ENCODE measurements around the gene VAT1.

Gene VAT1

DNA sequence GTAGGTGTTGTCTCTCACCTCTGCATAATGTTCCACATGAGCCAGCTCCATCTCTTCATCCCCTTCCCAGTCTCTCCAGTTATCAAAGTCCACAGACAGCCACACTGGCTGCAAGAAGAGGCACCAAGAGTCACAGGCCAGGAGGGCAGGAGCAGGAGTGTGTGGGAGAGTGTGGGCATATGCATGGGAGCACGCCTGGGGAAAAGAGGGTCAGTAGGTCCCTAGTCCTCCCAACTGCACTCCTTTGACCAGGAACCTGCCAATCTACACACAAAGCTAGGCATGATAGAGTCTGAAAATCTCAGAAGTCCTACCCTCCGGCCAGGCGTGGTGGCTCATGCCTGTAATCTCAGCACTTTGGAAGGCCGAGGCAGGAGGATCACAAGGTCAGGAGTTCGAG lies 50.6 kb downstream of the VAT1 start:
- DNase-seq, result no peak

DNA sequence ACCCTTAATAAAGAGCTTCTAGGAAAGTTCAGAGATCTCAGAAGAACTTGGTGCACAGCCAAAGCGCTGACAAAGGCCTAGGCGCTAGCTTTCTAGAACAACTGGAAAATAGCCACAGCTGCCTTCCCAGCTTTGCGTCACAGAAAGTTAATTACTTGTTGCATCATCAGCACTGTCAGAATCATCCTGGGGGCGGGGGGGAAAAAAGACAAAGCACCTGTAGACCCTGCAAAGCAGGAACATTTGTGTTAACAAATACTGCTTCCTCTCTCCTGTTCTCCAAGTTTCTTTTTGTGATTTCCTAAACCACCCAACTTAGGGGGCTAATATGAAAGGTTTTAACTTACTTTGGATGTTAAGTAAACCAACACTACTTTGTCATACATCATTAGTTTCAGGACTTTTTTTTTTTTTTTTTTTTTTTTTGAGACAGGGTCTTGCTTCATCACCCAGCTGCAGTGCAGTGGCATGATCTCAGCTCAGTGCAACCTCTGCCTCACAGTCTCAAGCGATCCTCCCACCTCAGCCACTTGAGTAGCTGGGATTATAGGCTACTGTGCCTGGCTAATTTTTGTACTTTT lies 53.1 kb downstream of the VAT1 start:
- no peak for DNase-seq

DNA sequence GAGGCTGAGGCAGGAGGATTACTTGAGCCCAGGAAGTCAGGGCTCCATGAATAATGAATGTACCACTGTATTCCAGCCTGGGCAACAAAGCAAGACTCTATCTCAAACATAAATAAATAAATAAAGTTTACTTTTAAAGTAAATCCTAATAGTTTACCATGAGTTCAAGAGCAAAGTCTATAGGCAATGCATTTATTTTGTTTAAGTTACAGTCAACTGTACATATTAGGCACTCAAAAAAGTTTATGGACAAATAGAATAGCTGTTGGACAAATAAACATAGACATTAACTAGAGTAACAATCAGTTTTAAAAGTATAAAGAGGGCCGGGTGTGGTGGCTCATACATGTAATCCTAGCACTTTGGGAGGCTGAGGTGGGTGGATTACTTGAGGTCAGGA lies 54.3 kb downstream of the VAT1 start:
- DNase-seq, result no peak
